Mesendoderm (in vitro differentiated cells): Measurements from ENCODE around the gene WEE2. TPM values are rescaled to one million over a fixed set of nuclear protein-coding genes. Genes with fewer than 3 reads are reported as not detected.

Experiments
- DNase-seq: peaks from one replicate; pipeline ENCODE4 v3.0.0; 2013
- H2AK5ac ChIP-seq: 2 replicates; pipeline ENCODE4 v1.6.1; 2013; ENCODE audit warnings: low read length, inconsistent platforms
- H2BK120ac ChIP-seq: 2 replicates; pipeline ENCODE4 v1.6.1; 2013; ENCODE audit warnings: low read depth, mild to moderate bottlenecking, low read length, moderate library complexity, mixed read lengths
- H2BK15ac ChIP-seq: replicated peaks from 2 replicates; pipeline ENCODE4 v1.6.1; 2013; ENCODE audit warnings: low read depth, mild to moderate bottlenecking, moderate library complexity
- H2BK5ac ChIP-seq: 2 replicates; pipeline ENCODE4 v1.6.1; 2013; ENCODE audit warnings: low read length, inconsistent platforms
- H3K18ac ChIP-seq: 2 replicates; pipeline ENCODE4 v1.6.1; 2013; ENCODE audit warnings: mild to moderate bottlenecking, low read length, mixed read lengths
- H3K23ac ChIP-seq: one replicate; pipeline ENCODE4 v1.6.1; 2013; ENCODE audit warnings: low read length
- H3K27ac ChIP-seq: 2 replicates; pipeline ENCODE4 v1.5.1; 2013; ENCODE audit warnings: low read depth, mild to moderate bottlenecking, inconsistent platforms, low read length, moderate library complexity
- H3K27me3 ChIP-seq: 2 replicates; pipeline ENCODE4 v1.6.1; 2013; ENCODE audit warnings: low read length, control low read depth, mild to moderate bottlenecking, inconsistent platforms; ENCODE audit not compliant: insufficient read depth, poor library complexity
- H3K36me3 ChIP-seq: 2 replicates; pipeline ENCODE4 v1.6.1; 2013; ENCODE audit warnings: low read length, inconsistent platforms; ENCODE audit not compliant: control insufficient read depth, insufficient read depth
- H3K4ac ChIP-seq: one replicate; pipeline ENCODE4 v1.6.1; 2013; ENCODE audit warnings: low read depth, mild to moderate bottlenecking, low read length, moderate library complexity
- H3K4me1 ChIP-seq: 2 replicates; pipeline ENCODE4 v1.6.1; 2013; ENCODE audit warnings: low read depth, low read length, inconsistent platforms; ENCODE audit not compliant: control insufficient read depth
- H3K4me2 ChIP-seq: 2 replicates; pipeline ENCODE4 v1.6.1; 2013; ENCODE audit warnings: low read length
- H3K4me3 ChIP-seq: 2 replicates; pipeline ENCODE4 v1.5.1; 2013; ENCODE audit warnings: mild to moderate bottlenecking, low read length
- H3K56ac ChIP-seq: one replicate; pipeline ENCODE4 v1.6.1; 2013; ENCODE audit warnings: low read length
- H3K79me1 ChIP-seq: 2 replicates; pipeline ENCODE4 v1.6.1; 2013; ENCODE audit warnings: low read length, inconsistent platforms
- H3K79me2 ChIP-seq: 2 replicates; pipeline ENCODE4 v1.6.1; 2013; ENCODE audit warnings: mild to moderate bottlenecking, low read length; ENCODE audit not compliant: control insufficient read depth, insufficient read depth
- H3K9ac ChIP-seq: 2 replicates; pipeline ENCODE4 v1.6.1; 2013; ENCODE audit warnings: low read length, inconsistent platforms
- H4K5ac ChIP-seq: one replicate; pipeline ENCODE4 v1.6.1; 2013; ENCODE audit warnings: low read length
- H4K8ac ChIP-seq: one replicate; pipeline ENCODE4 v1.6.1; 2013; ENCODE audit warnings: low read depth, mild to moderate bottlenecking, control low read depth, low read length, moderate library complexity
- WGBS: extraction: QIAGEN DNeasy Blood & Tissue Kit; methylation state at CpG from one replicate; pipeline ENCODE4 v1.1.7; 2013; ENCODE audit warnings: low lambda C conversion rate, missing lambda C conversion rate; ENCODE audit not compliant: insufficient coverage; ENCODE audit errors: extremely low coverage; 5-methylcytosine and 5-hydroxymethylcytosine counted together
- polyA plus RNA-seq, 2 experiments: library from polyadenylated mRNA; stranded (reverse); fragments of 200-250 nt; gene quantifications; one replicate each; pipeline ENCODE4 v1.2.3, GENCODE V29; 2013

The WEE2 gene
- polyA plus RNA-seq (2013, experiment 1 of 2) = not detected
- polyA plus RNA-seq (2013, experiment 2 of 2) = not detected

DNA sequence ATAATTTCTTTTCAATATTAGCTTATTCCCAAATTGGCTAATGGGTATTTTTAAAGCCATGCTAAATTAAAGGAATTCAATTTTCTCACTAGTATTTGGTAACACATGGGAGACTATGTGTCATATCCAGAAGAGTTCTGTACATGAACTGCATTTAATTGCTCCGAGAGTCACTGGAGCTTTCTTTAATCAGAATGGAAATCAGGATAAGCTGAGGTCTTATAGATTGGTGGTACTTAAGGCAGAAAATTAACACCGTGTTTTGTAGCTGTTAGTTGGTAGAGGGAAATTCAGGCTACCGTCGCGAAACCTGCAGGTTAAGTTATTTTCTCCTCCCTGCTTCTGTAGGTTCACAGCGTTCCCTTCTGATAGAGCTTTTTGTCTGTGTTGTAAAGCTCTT lies at the start of gene WEE2:
Gene WEE2 (plus strand): TSS at position 3 of the 400 bp plus-strand sequence. CDS start 406 bp downstream, outside the sequence.
- no peak within 1 kb of the TSS for H2BK5ac ChIP-seq
- no peak for DNase-seq
- H4K8ac ChIP-seq = no peak within 1 kb of the TSS
- no peak within 1 kb of the TSS for H3K18ac ChIP-seq
- H3K79me1 ChIP-seq = no peaks in the 10 kb centered on the region
- H4K5ac ChIP-seq = no peak within 1 kb of the TSS
- no peaks in the 10 kb centered on the region for H3K36me3 ChIP-seq
- H2AK5ac ChIP-seq = no peak within 1 kb of the TSS
- H3K9ac ChIP-seq = no peak within 1 kb of the TSS
- no peaks in the 10 kb centered on the region for H3K79me2 ChIP-seq
- no peak within 1 kb of the TSS for H2BK120ac ChIP-seq
- no peak within 1 kb of the TSS for H3K27ac ChIP-seq
- H3K4ac ChIP-seq = no peak within 1 kb of the TSS
- H3K56ac ChIP-seq = no peak within 1 kb of the TSS
- no peaks in the 10 kb centered on the region for H3K4me1 ChIP-seq
- H3K27me3 ChIP-seq = no peaks in the 10 kb centered on the region
- no peak within 1 kb of the TSS for H3K4me3 ChIP-seq
- no peak within 1 kb of the TSS for H2BK15ac ChIP-seq
- no CpG with 5 or more reads among the region's 6 CpGs for whole genome bisulfite sequencing
- no peak within 1 kb of the TSS for H3K23ac ChIP-seq
- no peak within 1 kb of the TSS for H3K4me2 ChIP-seq

DNA sequence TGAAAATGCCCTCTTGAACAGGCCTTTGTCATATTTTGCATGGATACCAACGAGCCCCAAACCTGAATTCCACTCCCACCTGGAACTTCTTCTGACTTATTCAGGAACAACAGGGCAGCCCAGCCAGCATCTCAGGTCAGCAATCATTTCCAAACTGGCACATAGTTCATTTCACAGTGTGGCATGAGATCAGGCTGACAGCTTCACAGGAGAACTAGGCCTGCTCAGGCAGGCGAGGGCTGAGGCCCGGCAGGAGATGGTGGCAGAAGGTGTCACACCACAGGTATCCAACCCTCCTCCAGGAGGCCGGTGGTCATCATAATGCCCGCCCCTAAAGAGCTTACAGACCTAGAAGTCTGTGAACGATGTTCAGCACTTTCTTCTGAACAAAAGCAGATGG lies 48.7 kb upstream of the WEE2 start:
- no peak for DNase-seq
- Histone ChIP-seq H3K4me1 (no peaks in the 10 kb centered on the region), H4K8ac (no peak overlapping the region), H3K79me2 (no peaks in the 10 kb centered on the region), H3K27me3 (no peaks in the 10 kb centered on the region), H3K4me3 (no peak overlapping the region), H3K27ac (no peak overlapping the region), H3K9ac (no peak overlapping the region), H3K79me1 (no peaks in the 10 kb centered on the region), H3K4ac (no peak overlapping the region), H3K4me2 (no peak overlapping the region), H2BK5ac (no peak overlapping the region), H2BK120ac (no peak overlapping the region), H3K36me3 (no peaks in the 10 kb centered on the region), H3K18ac (no peak overlapping the region), H2AK5ac (no peak overlapping the region), H3K23ac (no peak overlapping the region), H3K56ac (no peak overlapping the region), H2BK15ac (no peak overlapping the region), H4K5ac (no peak overlapping the region)
- no CpG with 5 or more reads among the region's 6 CpGs for WGBS

DNA sequence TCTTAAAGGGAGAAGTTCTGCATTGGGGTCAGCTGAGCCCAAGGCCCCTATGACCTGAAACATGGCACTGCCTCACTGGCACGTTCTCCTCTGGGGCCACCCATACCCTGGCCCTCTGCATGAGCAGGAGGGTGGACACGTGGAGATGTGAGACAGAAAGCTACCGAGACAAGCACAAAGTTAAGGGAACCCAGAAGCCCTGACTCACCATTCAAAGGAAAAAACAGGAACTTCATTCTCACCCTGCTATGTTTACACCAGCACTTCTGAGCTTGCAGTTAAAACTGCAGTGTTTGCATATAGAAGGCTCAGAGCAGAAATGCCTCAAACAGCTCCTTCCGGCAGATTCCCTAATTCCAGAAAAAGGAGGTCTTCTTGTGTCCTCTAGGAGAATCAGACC lies 47.9 kb upstream of the WEE2 start:
- Histone ChIP-seq H3K79me2 (no peaks in the 10 kb centered on the region), H3K27ac (no peak overlapping the region), H3K18ac (no peak overlapping the region), H3K23ac (no peak overlapping the region), H2BK15ac (no peak overlapping the region), H2BK120ac (no peak overlapping the region), H3K56ac (no peak overlapping the region), H3K4me2 (no peak overlapping the region), H3K9ac (no peak overlapping the region), H3K4ac (no peak overlapping the region), H4K5ac (no peak overlapping the region), H4K8ac (no peak overlapping the region), H3K4me3 (no peak overlapping the region), H2BK5ac (no peak overlapping the region), H3K79me1 (no peaks in the 10 kb centered on the region), H3K4me1 (no peaks in the 10 kb centered on the region), H2AK5ac (no peak overlapping the region), H3K27me3 (no peaks in the 10 kb centered on the region), H3K36me3 (no peaks in the 10 kb centered on the region)
- DNase-seq = no peak
- no CpG with 5 or more reads among the region's 4 CpGs for WGBS

DNA sequence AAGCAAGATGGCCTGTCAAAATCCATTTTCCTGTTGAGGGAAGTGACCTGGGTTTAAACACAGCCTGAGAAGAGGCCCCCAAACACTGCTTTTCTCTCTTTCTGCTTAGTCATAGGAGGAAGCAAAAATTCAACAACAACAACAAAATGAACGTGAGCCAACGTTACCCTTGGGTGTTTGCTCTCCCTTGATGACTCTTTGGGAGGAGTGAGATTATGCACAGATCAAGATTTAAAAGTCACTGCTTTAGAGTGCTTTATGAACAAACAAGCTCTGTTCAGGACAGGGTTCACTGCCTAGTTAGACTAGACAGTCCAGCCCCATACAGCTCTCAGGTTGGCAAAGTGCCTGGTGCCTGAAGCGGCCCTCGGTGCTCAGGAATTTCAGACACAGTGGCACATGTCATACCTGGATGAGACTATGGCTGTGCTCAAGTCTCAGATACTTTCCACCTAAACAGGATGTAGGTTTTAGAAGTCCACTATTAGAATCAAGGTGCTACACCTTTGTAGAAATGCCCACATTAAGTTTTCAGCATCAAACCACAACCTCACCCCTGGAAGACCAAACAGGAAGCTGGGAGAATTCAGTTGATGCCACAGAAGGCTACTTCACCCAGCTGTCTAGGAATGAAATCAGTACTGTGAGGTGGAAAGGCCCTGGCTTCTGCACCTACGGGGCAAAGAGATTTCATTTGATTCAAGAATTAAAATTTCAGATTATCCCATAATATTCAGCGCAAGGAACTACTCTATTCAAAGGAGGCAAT lies 44.9 kb upstream of the WEE2 start:
- Histone ChIP-seq H3K79me2 (no peaks in the 10 kb centered on the region), H4K8ac (no peak overlapping the region), H2AK5ac (no peak overlapping the region), H2BK15ac (no peak overlapping the region), H3K4me2 (no peak overlapping the region), H2BK120ac (no peak overlapping the region), H3K4me3 (no peak overlapping the region), H3K23ac (no peak overlapping the region), H3K79me1 (no peaks in the 10 kb centered on the region), H3K9ac (no peak overlapping the region), H3K27ac (no peak overlapping the region), H4K5ac (no peak overlapping the region), H3K56ac (no peak overlapping the region), H3K18ac (no peak overlapping the region), H3K4me1 (no peaks in the 10 kb centered on the region), H3K36me3 (no peaks in the 10 kb centered on the region), H3K27me3 (no peaks in the 10 kb centered on the region), H3K4ac (no peak overlapping the region), H2BK5ac (no peak overlapping the region)
- WGBS = no CpG with 5 or more reads among the region's 6 CpGs
- DNase-seq = no peak

DNA sequence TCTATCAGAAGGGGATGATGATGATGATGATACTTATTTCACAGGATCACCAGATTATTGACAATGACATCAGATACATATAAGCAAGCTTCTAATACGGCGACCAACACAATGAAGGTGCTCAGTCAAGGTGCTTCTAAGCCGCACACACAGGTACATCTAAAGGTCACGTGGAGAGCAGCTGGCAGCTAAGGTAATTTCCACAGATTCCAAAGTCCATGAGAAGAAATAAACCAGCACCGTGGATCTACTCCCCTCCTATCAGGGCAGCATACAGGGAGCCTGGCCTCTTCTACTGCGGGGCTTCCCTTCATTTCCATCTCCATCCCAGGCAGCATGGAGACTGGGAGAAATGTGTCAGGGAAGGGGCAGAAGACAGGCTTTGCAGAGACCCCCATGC lies 43.7 kb upstream of the WEE2 start:
- no peak for DNase-seq
- no CpG with 5 or more reads among the region's 6 CpGs for WGBS
- Histone ChIP-seq H2AK5ac (no peak overlapping the region), H3K18ac (no peak overlapping the region), H3K79me2 (no peaks in the 10 kb centered on the region), H3K56ac (no peak overlapping the region), H3K27me3 (no peaks in the 10 kb centered on the region), H3K4ac (no peak overlapping the region), H2BK5ac (no peak overlapping the region), H3K23ac (no peak overlapping the region), H3K9ac (no peak overlapping the region), H3K4me3 (no peak overlapping the region), H4K5ac (no peak overlapping the region), H3K4me1 (no peaks in the 10 kb centered on the region), H4K8ac (no peak overlapping the region), H2BK120ac (no peak overlapping the region), H3K27ac (no peak overlapping the region), H3K79me1 (no peaks in the 10 kb centered on the region), H2BK15ac (no peak overlapping the region), H3K36me3 (no peaks in the 10 kb centered on the region), H3K4me2 (no peak overlapping the region)
